ENCODE data around the gene KCNMA1.

KCNMA1 gene

GRCh38 chr10:77421591-77421990 lies 216.0 kb downstream of the KCNMA1 start:
- Histone ChIP-seq H3K27ac (ENCODE audit: low read length, poor library complexity, severe bottlenecking) (no peak overlapping the region), H2BK120ac (ENCODE audit: low read depth, low read length) (no peak overlapping the region), H2AFZ (ENCODE audit: low read depth, low read length) (no peak overlapping the region), H3K79me1 (replicated peaks; ENCODE audit: low read length, poor library complexity, severe bottlenecking) (peaks cover 10% of the 10 kb centered on the region), H3K18ac (ENCODE audit: low read depth in 1 of 2, low read length in 2 of 2) (no peak overlapping the region), H3K9me3 (ENCODE audit: control insufficient read depth, low read length) (no peaks in the 10 kb centered on the region), H3K4ac (ENCODE audit: low read depth in 1 of 2, low read length in 2 of 2) (no peak overlapping the region), H4K8ac (ENCODE audit: low read length) (no peak overlapping the region), H3K4me2 (ENCODE audit: low read length, poor library complexity, severe bottlenecking) (no peak overlapping the region), H3K27me3 (ENCODE audit: control insufficient read depth in 1 of 2, insufficient read depth in 1 of 2, low read length in 2 of 2) (no peaks in the 10 kb centered on the region), H2BK12ac (ENCODE audit: low read length in 2 of 2) (no peak overlapping the region), H3K4me1 (ENCODE audit: control insufficient read depth, insufficient read depth, low read depth, low read length) (peaks cover 10% of the 10 kb centered on the region), H2BK15ac (ENCODE audit: low read depth, poor library complexity, severe bottlenecking) (no peak overlapping the region), H4K91ac (ENCODE audit: low read length) (no peak overlapping the region), H3K23ac (ENCODE audit: low read length in 2 of 2) (no peak overlapping the region), H3K36me3 (ENCODE audit: control insufficient read depth in 1 of 2, insufficient read depth in 2 of 2, low read depth in 1 of 2, low read length in 2 of 2) (no peaks in the 10 kb centered on the region), H3K4me3 (ENCODE audit: insufficient read depth in 1 of 2, low read depth in 1 of 2, low read length in 2 of 2) (no peak overlapping the region), H3K9ac (ENCODE audit: low read length) (no peak overlapping the region), H3K14ac (ENCODE audit: low read length in 2 of 2) (no peak overlapping the region), H2BK5ac (ENCODE audit: low read depth, low read length, poor library complexity, severe bottlenecking) (no peak overlapping the region), H2AK5ac (ENCODE audit: low read length, severe bottlenecking) (peak overlapping the region; percentile 38)
- WGBS, result 95% methylated on average over 4 of the region's 4 CpGs
- no peak for DNase-seq

- H3K14ac ChIP-seq (ENCODE audit: low read length in 2 of 2), result no peak overlapping the region
- no peak overlapping the region for H2AFZ ChIP-seq (ENCODE audit: low read depth, low read length)
- H2AK5ac ChIP-seq (ENCODE audit: low read length, severe bottlenecking), result no peak overlapping the region
- DNase-seq, result no peak
- peaks cover 10% of the 10 kb centered on the region for H3K79me1 ChIP-seq (replicated peaks; ENCODE audit: low read length, poor library complexity, severe bottlenecking)
- no peak overlapping the region for H2BK12ac ChIP-seq (ENCODE audit: low read length in 2 of 2)
- H3K9me3 ChIP-seq (ENCODE audit: control insufficient read depth, low read length), result no peaks in the 10 kb centered on the region
- H4K8ac ChIP-seq (ENCODE audit: low read length), result no peak overlapping the region
- peak overlapping the region in 1 of 2 experiments; percentile 37 for H3K4ac ChIP-seq (ENCODE audit: low read depth in 1 of 2, low read length in 2 of 2)
- WGBS, result 93% methylated on average over 2 of the region's 2 CpGs
- no peak overlapping the region for H3K4me3 ChIP-seq (ENCODE audit: insufficient read depth in 1 of 2, low read depth in 1 of 2, low read length in 2 of 2)
- no peak overlapping the region for H3K9ac ChIP-seq (ENCODE audit: low read length)
- H3K18ac ChIP-seq (ENCODE audit: low read depth in 1 of 2, low read length in 2 of 2), result no peak overlapping the region
- H3K27ac ChIP-seq (ENCODE audit: low read length, poor library complexity, severe bottlenecking), result no peak overlapping the region
- no peak overlapping the region for H2BK120ac ChIP-seq (ENCODE audit: low read depth, low read length)
- no peak overlapping the region for H3K23ac ChIP-seq (ENCODE audit: low read length in 2 of 2)
- H3K4me2 ChIP-seq (ENCODE audit: low read length, poor library complexity, severe bottlenecking), result no peak overlapping the region
- no peak overlapping the region for H2BK5ac ChIP-seq (ENCODE audit: low read depth, low read length, poor library complexity, severe bottlenecking)
- no peak overlapping the region for H4K91ac ChIP-seq (ENCODE audit: low read length)
- H3K36me3 ChIP-seq (ENCODE audit: control insufficient read depth in 1 of 2, insufficient read depth in 2 of 2, low read depth in 1 of 2, low read length in 2 of 2), result no peaks in the 10 kb centered on the region
- H2BK15ac ChIP-seq (ENCODE audit: low read depth, poor library complexity, severe bottlenecking), result no peak overlapping the region
- no peaks in the 10 kb centered on the region for H3K27me3 ChIP-seq (ENCODE audit: control insufficient read depth in 1 of 2, insufficient read depth in 1 of 2, low read length in 2 of 2)
- H3K4me1 ChIP-seq (ENCODE audit: control insufficient read depth, insufficient read depth, low read depth, low read length), result peaks cover 14% of the 10 kb centered on the region
Observed at GRCh38 chr10:77420947-77421523, 216.6 kb downstream of the KCNMA1 start.

- Histone ChIP-seq H2AFZ (ENCODE audit: low read depth, low read length) (no peak overlapping the region), H3K27ac (ENCODE audit: low read length, poor library complexity, severe bottlenecking) (no peak overlapping the region), H3K4me3 (ENCODE audit: insufficient read depth in 1 of 2, low read depth in 1 of 2, low read length in 2 of 2) (no peak overlapping the region), H3K36me3 (ENCODE audit: control insufficient read depth in 1 of 2, insufficient read depth in 2 of 2, low read depth in 1 of 2, low read length in 2 of 2) (no peaks in the 10 kb centered on the region), H3K4me1 (ENCODE audit: control insufficient read depth, insufficient read depth, low read depth, low read length) (peaks cover 18% of the 10 kb centered on the region), H2BK120ac (ENCODE audit: low read depth, low read length) (no peak overlapping the region), H3K4me2 (ENCODE audit: low read length, poor library complexity, severe bottlenecking) (no peak overlapping the region), H4K8ac (ENCODE audit: low read length) (no peak overlapping the region), H2AK5ac (ENCODE audit: low read length, severe bottlenecking) (no peak overlapping the region), H3K9ac (ENCODE audit: low read length) (no peak overlapping the region), H3K27me3 (ENCODE audit: control insufficient read depth in 1 of 2, insufficient read depth in 1 of 2, low read length in 2 of 2) (no peaks in the 10 kb centered on the region), H3K9me3 (ENCODE audit: control insufficient read depth, low read length) (no peaks in the 10 kb centered on the region), H3K23ac (ENCODE audit: low read length in 2 of 2) (no peak overlapping the region), H2BK12ac (ENCODE audit: low read length in 2 of 2) (peak overlapping the region in 1 of 2 experiments; percentile 25), H3K18ac (ENCODE audit: low read depth in 1 of 2, low read length in 2 of 2) (peak overlapping the region in 1 of 2 experiments; percentile 41), H2BK5ac (ENCODE audit: low read depth, low read length, poor library complexity, severe bottlenecking) (no peak overlapping the region), H4K91ac (ENCODE audit: low read length) (no peak overlapping the region), H2BK15ac (ENCODE audit: low read depth, poor library complexity, severe bottlenecking) (peak overlapping the region; percentile 60), H3K4ac (ENCODE audit: low read depth in 1 of 2, low read length in 2 of 2) (no peak overlapping the region), H3K79me1 (replicated peaks; ENCODE audit: low read length, poor library complexity, severe bottlenecking) (peaks cover 8% of the 10 kb centered on the region), H3K14ac (ENCODE audit: low read length in 2 of 2) (no peak overlapping the region)
- WGBS, result 98% methylated on average over 2 of the region's 2 CpGs
- no peak for DNase-seq
Observed at GRCh38 chr10:77419979-77420378, 217.6 kb downstream of the KCNMA1 start.

GRCh38 chr10:77419056-77419455 lies 218.6 kb downstream of the KCNMA1 start:
- Histone ChIP-seq H2AK5ac (ENCODE audit: low read length, severe bottlenecking) (no peak overlapping the region), H3K27ac (ENCODE audit: low read length, poor library complexity, severe bottlenecking) (no peak overlapping the region), H2BK15ac (ENCODE audit: low read depth, poor library complexity, severe bottlenecking) (no peak overlapping the region), H3K9ac (ENCODE audit: low read length) (no peak overlapping the region), H2BK120ac (ENCODE audit: low read depth, low read length) (no peak overlapping the region), H3K23ac (ENCODE audit: low read length in 2 of 2) (no peak overlapping the region), H4K91ac (ENCODE audit: low read length) (no peak overlapping the region), H4K8ac (ENCODE audit: low read length) (no peak overlapping the region), H3K4me2 (ENCODE audit: low read length, poor library complexity, severe bottlenecking) (no peak overlapping the region), H3K79me1 (replicated peaks; ENCODE audit: low read length, poor library complexity, severe bottlenecking) (peaks cover 9% of the 10 kb centered on the region), H3K27me3 (ENCODE audit: control insufficient read depth in 1 of 2, insufficient read depth in 1 of 2, low read length in 2 of 2) (no peaks in the 10 kb centered on the region), H3K4me3 (ENCODE audit: insufficient read depth in 1 of 2, low read depth in 1 of 2, low read length in 2 of 2) (no peak overlapping the region), H3K36me3 (ENCODE audit: control insufficient read depth in 1 of 2, insufficient read depth in 2 of 2, low read depth in 1 of 2, low read length in 2 of 2) (no peaks in the 10 kb centered on the region), H2BK12ac (ENCODE audit: low read length in 2 of 2) (no peak overlapping the region), H3K18ac (ENCODE audit: low read depth in 1 of 2, low read length in 2 of 2) (no peak overlapping the region), H3K4ac (ENCODE audit: low read depth in 1 of 2, low read length in 2 of 2) (no peak overlapping the region), H3K9me3 (ENCODE audit: control insufficient read depth, low read length) (no peaks in the 10 kb centered on the region), H3K4me1 (ENCODE audit: control insufficient read depth, insufficient read depth, low read depth, low read length) (peaks cover 18% of the 10 kb centered on the region), H2AFZ (ENCODE audit: low read depth, low read length) (no peak overlapping the region), H3K14ac (ENCODE audit: low read length in 2 of 2) (no peak overlapping the region), H2BK5ac (ENCODE audit: low read depth, low read length, poor library complexity, severe bottlenecking) (no peak overlapping the region)
- 97% methylated on average over 5 of the region's 5 CpGs for WGBS
- DNase-seq, result no peak

Measured in mesenchymal stem cell (in vitro differentiated cells and primary cell).